Type B pancreatic cell (in vitro differentiated cells): Measurements from ENCODE around the gene CCDC187. TPM values are rescaled to one million over a fixed set of nuclear protein-coding genes. Genes with fewer than 3 reads are reported as not detected.
A peak's percentile ranks its signal among the peaks of the same experiment; 100 is the strongest.

Experiments used
- DNase-seq: peaks from one replicate; pipeline ENCODE4 v3.0.0; 2021; ENCODE audit warnings: mixed read lengths; ENCODE audit not compliant: unreplicated experiment; ENCODE audit errors: extremely low spot score
- H3K27ac Mint-ChIP-seq: 2 replicates; pipeline ENCODE4 v1.8.0; 2021; ENCODE audit warnings: mild to moderate bottlenecking, mixed read lengths
- H3K27me3 Mint-ChIP-seq: 2 replicates; pipeline ENCODE4 v1.8.0; 2021; ENCODE audit warnings: mixed read lengths
- H3K36me3 Mint-ChIP-seq: 2 replicates; pipeline ENCODE4 v1.8.0; 2021; ENCODE audit warnings: mixed read lengths
- H3K4me1 Mint-ChIP-seq: one replicate; pipeline ENCODE4 v1.8.0; 2021; ENCODE audit warnings: mixed read lengths; ENCODE audit not compliant: unreplicated experiment
- H3K4me3 Mint-ChIP-seq: 2 replicates; pipeline ENCODE4 v1.8.0; 2021; ENCODE audit warnings: mild to moderate bottlenecking, mixed read lengths
- H3K9me3 Mint-ChIP-seq: 2 replicates; pipeline ENCODE4 v1.8.0; 2021; ENCODE audit warnings: mixed read lengths
- CTCF ChIP-seq: fragments of 200-600 bp; sonication (generic); conservative IDR thresholded peaks from 2 replicates; pipeline ENCODE4 v1.5.0; 2021; ENCODE audit warnings: antibody characterized with exemption, mild to moderate bottlenecking
- total RNA-seq: library from RNA; stranded (reverse); gene quantifications from 2 replicates; pipeline ENCODE4 v1.2.1, GENCODE V29; 2021; ENCODE audit warnings: low replicate concordance

CCDC187 gene
- total RNA-seq, 1 donor from 2014 or later, result 0.70 TPM

GRCh38 chr9:136225748-136226679, 77.9 kb downstream of the CCDC187 start:
- peaks cover 4% of the 10 kb centered on the region for H3K36me3 Mint-ChIP-seq
- peaks cover 25% of the 10 kb centered on the region for H3K4me1 Mint-ChIP-seq
- no peaks in the 10 kb centered on the region for H3K9me3 Mint-ChIP-seq
- DNase-seq, result no peak
- peak; percentile 88 for TF ChIP-seq CTCF
- H3K4me3 Mint-ChIP-seq, result no peak overlapping the region
- H3K27ac Mint-ChIP-seq, result no peak overlapping the region
- no peaks in the 10 kb centered on the region for H3K27me3 Mint-ChIP-seq

GRCh38 chr9:136225366-136225747, 78.5 kb downstream of the CCDC187 start:
- Mint-ChIP-seq H3K27me3 (no peaks in the 10 kb centered on the region), H3K36me3 (peaks cover 4% of the 10 kb centered on the region), H3K4me1 (peaks cover 25% of the 10 kb centered on the region), H3K9me3 (no peaks in the 10 kb centered on the region), H3K27ac (no peak overlapping the region), H3K4me3 (no peak overlapping the region)
- DNase-seq, result no peak
- no peak for TF ChIP-seq CTCF

GRCh38 chr9:136223871-136224640, 79.8 kb downstream of the CCDC187 start:
- Mint-ChIP-seq H3K4me3 (no peak overlapping the region), H3K9me3 (no peaks in the 10 kb centered on the region), H3K4me1 (peaks cover 25% of the 10 kb centered on the region), H3K27ac (no peak overlapping the region), H3K36me3 (peaks cover 4% of the 10 kb centered on the region), H3K27me3 (no peaks in the 10 kb centered on the region)
- no peak for TF ChIP-seq CTCF
- DNase-seq, result no peak

- H3K27ac Mint-ChIP-seq, result no peak overlapping the region
- H3K4me3 Mint-ChIP-seq, result no peak overlapping the region
Measured at GRCh38 chr9:136222906-136223285, 81.0 kb downstream of the CCDC187 start.

More at GRCh38 chr9:136222906-136223285, 81.0 kb downstream of the CCDC187 start:
- peaks cover 4% of the 10 kb centered on the region for H3K36me3 Mint-ChIP-seq
- no peaks in the 10 kb centered on the region for H3K27me3 Mint-ChIP-seq
- H3K4me1 Mint-ChIP-seq, result peaks cover 15% of the 10 kb centered on the region
- H3K9me3 Mint-ChIP-seq, result no peaks in the 10 kb centered on the region
- no peak for DNase-seq
- no peak for TF ChIP-seq CTCF
